Measurements from ENCODE around the gene DTX4. TPM values are rescaled to one million over a fixed set of nuclear protein-coding genes. Genes with fewer than 3 reads are reported as not detected.

Gene DTX4
- polyA plus RNA-seq, 1 of the 3 experiments (the other 2 are of a cell fraction), result 0.05 TPM

DNA sequence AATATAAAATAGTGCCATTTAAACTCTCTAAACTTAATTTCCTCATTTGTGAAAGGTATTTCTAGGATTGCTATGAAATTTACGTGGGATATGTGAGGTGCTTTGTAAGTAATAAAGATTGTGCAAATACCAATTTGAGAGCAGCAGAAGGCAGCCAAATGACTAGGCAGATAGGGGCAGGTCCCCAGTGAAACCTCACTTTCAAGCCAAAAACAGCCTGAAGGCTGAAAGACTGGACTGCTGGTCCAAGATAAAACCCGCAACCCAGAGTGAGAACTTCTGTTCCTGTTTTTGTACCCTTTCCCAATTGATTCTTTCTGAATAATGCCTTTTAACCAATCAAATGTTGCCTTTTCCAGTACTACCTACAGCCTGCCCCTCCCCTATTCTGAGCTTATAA, 7.2 kb downstream of the DTX4 start:
- H3K9me2 ChIP-seq, result no peaks in the 10 kb centered on the region
- H3K9ac ChIP-seq, result no peak overlapping the region
- H3K27ac ChIP-seq (ENCODE audit: low read depth in 2 of 2, low read length in 1 of 2), result no peak overlapping the region
- no peaks in the 10 kb centered on the region for H3F3A ChIP-seq (replicated peaks; ENCODE audit: insufficient read depth)
- no peak overlapping the region for H2AFZ ChIP-seq (ENCODE audit: low read depth)
- WGBS (ENCODE audit: low lambda C conversion rate), result 64% methylated on average over 2 of the region's 2 CpGs
- H3K4me2 ChIP-seq, result no peak overlapping the region
- H4K20me1 ChIP-seq (ENCODE audit: insufficient read depth), result no peaks in the 10 kb centered on the region
- H3K27me3 ChIP-seq (ENCODE audit: insufficient read depth), result peaks cover 13% of the 10 kb centered on the region
- H3K4me1 ChIP-seq (ENCODE audit: control insufficient read depth in 1 of 2, insufficient read depth in 2 of 2, low read depth in 1 of 2, low read length in 1 of 2), result no peaks in the 10 kb centered on the region
- no peaks in the 10 kb centered on the region for H3K36me3 ChIP-seq (replicated peaks in 1 of 2; ENCODE audit: control insufficient read depth in 1 of 2, insufficient read depth in 2 of 2, low read length in 1 of 2)
- CTCF ChIA-PET, result interaction anchor here (2.0 kb wide), 1 partner anchor 7 kb away, joined by 13 read pairs; the partner anchor contains the start of gene DTX4
- POLR2A ChIA-PET, result no interaction called here
- TF ChIP-seq CHD2 (IDR thresholded peaks at IDR 0.05; ENCODE audit: low read length, partially characterized antibody), result no peak
- TF ChIP-seq ELF1 (IDR thresholded peaks at IDR 0.05), result no peak
- TF ChIP-seq, protein P1, sequence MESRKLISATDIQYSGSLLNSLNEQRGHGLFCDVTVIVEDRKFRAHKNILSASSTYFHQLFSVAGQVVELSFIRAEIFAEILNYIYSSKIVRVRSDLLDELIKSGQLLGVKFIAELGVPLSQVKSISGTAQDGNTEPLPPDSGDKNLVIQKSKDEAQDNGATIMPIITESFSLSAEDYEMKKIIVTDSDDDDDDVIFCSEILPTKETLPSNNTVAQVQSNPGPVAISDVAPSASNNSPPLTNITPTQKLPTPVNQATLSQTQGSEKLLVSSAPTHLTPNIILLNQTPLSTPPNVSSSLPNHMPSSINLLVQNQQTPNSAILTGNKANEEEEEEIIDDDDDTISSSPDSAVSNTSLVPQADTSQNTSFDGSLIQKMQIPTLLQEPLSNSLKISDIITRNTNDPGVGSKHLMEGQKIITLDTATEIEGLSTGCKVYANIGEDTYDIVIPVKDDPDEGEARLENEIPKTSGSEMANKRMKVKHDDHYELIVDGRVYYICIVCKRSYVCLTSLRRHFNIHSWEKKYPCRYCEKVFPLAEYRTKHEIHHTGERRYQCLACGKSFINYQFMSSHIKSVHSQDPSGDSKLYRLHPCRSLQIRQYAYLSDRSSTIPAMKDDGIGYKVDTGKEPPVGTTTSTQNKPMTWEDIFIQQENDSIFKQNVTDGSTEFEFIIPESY (IDR thresholded peaks at IDR 0.05; ENCODE audit: borderline replicate concordance, low read depth), result no peak
- TF ChIP-seq YY1 (IDR thresholded peaks at IDR 0.05; ENCODE audit: low read depth), result no peak
- TF ChIP-seq, protein P2, sequence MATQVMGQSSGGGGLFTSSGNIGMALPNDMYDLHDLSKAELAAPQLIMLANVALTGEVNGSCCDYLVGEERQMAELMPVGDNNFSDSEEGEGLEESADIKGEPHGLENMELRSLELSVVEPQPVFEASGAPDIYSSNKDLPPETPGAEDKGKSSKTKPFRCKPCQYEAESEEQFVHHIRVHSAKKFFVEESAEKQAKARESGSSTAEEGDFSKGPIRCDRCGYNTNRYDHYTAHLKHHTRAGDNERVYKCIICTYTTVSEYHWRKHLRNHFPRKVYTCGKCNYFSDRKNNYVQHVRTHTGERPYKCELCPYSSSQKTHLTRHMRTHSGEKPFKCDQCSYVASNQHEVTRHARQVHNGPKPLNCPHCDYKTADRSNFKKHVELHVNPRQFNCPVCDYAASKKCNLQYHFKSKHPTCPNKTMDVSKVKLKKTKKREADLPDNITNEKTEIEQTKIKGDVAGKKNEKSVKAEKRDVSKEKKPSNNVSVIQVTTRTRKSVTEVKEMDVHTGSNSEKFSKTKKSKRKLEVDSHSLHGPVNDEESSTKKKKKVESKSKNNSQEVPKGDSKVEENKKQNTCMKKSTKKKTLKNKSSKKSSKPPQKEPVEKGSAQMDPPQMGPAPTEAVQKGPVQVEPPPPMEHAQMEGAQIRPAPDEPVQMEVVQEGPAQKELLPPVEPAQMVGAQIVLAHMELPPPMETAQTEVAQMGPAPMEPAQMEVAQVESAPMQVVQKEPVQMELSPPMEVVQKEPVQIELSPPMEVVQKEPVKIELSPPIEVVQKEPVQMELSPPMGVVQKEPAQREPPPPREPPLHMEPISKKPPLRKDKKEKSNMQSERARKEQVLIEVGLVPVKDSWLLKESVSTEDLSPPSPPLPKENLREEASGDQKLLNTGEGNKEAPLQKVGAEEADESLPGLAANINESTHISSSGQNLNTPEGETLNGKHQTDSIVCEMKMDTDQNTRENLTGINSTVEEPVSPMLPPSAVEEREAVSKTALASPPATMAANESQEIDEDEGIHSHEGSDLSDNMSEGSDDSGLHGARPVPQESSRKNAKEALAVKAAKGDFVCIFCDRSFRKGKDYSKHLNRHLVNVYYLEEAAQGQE (IDR thresholded peaks at IDR 0.05; ENCODE audit: low read depth, low read length), result no peak
- TF ChIP-seq POLR2AphosphoS5 (IDR thresholded peaks at IDR 0.05; ENCODE audit: low read depth, low read length), result no peak
- TF ChIP-seq, protein P3, sequence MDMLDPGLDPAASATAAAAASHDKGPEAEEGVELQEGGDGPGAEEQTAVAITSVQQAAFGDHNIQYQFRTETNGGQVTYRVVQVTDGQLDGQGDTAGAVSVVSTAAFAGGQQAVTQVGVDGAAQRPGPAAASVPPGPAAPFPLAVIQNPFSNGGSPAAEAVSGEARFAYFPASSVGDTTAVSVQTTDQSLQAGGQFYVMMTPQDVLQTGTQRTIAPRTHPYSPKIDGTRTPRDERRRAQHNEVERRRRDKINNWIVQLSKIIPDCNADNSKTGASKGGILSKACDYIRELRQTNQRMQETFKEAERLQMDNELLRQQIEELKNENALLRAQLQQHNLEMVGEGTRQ (IDR thresholded peaks at IDR 0.05; ENCODE audit: borderline replicate concordance, low read depth, low read length), result no peak
- TF ChIP-seq SMC3 (IDR thresholded peaks at IDR 0.05; ENCODE audit: low read depth, low read length), result no peak
- TF ChIP-seq, protein P4, sequence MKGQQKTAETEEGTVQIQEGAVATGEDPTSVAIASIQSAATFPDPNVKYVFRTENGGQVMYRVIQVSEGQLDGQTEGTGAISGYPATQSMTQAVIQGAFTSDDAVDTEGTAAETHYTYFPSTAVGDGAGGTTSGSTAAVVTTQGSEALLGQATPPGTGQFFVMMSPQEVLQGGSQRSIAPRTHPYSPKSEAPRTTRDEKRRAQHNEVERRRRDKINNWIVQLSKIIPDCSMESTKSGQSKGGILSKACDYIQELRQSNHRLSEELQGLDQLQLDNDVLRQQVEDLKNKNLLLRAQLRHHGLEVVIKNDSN (IDR thresholded peaks at IDR 0.05; ENCODE audit: borderline replicate concordance, low read depth), result no peak
- no peak for DNase-seq
- H3K79me2 ChIP-seq (ENCODE audit: insufficient read depth), result no peaks in the 10 kb centered on the region
- H3K9me3 ChIP-seq, result no peaks in the 10 kb centered on the region
- H3K4me3 ChIP-seq (ENCODE audit: low read depth in 2 of 2, low read length in 1 of 2), result no peak overlapping the region
